Neuronal stem cell (in vitro differentiated cells): ENCODE data around the gene WDR20.
A peak's percentile ranks its signal among the peaks of the same experiment; 100 is the strongest.

Experiments used
- DNase-seq: peaks from one replicate; pipeline ENCODE4 v3.0.0-alpha.2; 2013; ENCODE audit warnings: low spot score
- H2AFZ ChIP-seq: one replicate; pipeline ENCODE4 v1.6.1; 2013; ENCODE audit warnings: mild to moderate bottlenecking, low read length, inconsistent platforms
- H2AK5ac ChIP-seq: 2 replicates; pipeline ENCODE4 v1.6.1; 2013; ENCODE audit warnings: low read depth, mild to moderate bottlenecking, inconsistent platforms, low read length, moderate library complexity, mixed read lengths
- H2BK120ac ChIP-seq: 2 replicates; pipeline ENCODE4 v1.6.1; 2013; ENCODE audit warnings: low read depth, mild to moderate bottlenecking, inconsistent platforms, low read length, moderate library complexity, mixed read lengths
- H2BK12ac ChIP-seq: one replicate; pipeline ENCODE4 v1.6.1; 2013; ENCODE audit warnings: low read length, inconsistent platforms
- H2BK15ac ChIP-seq: 2 replicates; pipeline ENCODE4 v1.6.1; 2013; ENCODE audit warnings: mild to moderate bottlenecking, low read length, inconsistent platforms, mixed read lengths
- H2BK5ac ChIP-seq: one replicate; pipeline ENCODE4 v1.6.1; 2013; ENCODE audit warnings: inconsistent platforms, mild to moderate bottlenecking, low read length, moderate library complexity
- H3K14ac ChIP-seq: one replicate; pipeline ENCODE4 v1.6.1; 2013; ENCODE audit warnings: low read length, inconsistent platforms
- H3K18ac ChIP-seq: 2 replicates; pipeline ENCODE4 v1.6.1; 2013; ENCODE audit warnings: low read length, inconsistent platforms
- H3K23ac ChIP-seq: 2 replicates; pipeline ENCODE4 v1.6.1; 2013; ENCODE audit warnings: low read depth, mild to moderate bottlenecking, mixed read lengths, low read length, inconsistent platforms; ENCODE audit not compliant: poor library complexity
- H3K27ac ChIP-seq: replicated peaks from 3 replicates; pipeline ENCODE4 v1.5.1; 2013; ENCODE audit warnings: low read length, inconsistent platforms
- H3K27me3 ChIP-seq, 3 experiments: 2 replicates each; pipeline ENCODE4 v1.6.1; 2013; ENCODE audit warnings: low read length in 3 of 3, mild to moderate bottlenecking in 2 of 3, inconsistent platforms in 1 of 3, low read depth in 1 of 3, mixed read lengths in 1 of 3, moderate library complexity in 1 of 3; ENCODE audit not compliant: control insufficient read depth in 3 of 3, insufficient read depth in 3 of 3
- H3K36me3 ChIP-seq, 2 donors: replicated peaks in 1 of 2; 2 replicates each; pipeline ENCODE4 v1.6.1; 2013; ENCODE audit warnings: low read length in 2 of 2; ENCODE audit not compliant: control insufficient read depth in 2 of 2, insufficient read depth in 2 of 2
- H3K4ac ChIP-seq: 2 replicates; pipeline ENCODE4 v1.6.1; 2013; ENCODE audit warnings: inconsistent platforms, mild to moderate bottlenecking, low read length, moderate library complexity
- H3K4me1 ChIP-seq, 2 donors: 1 replicate in 1 of 2; 2 replicates in 1 of 2; pipeline ENCODE4 v1.6.1; 2013; ENCODE audit warnings: low read length in 2 of 2, low read depth in 1 of 2; ENCODE audit not compliant: control insufficient read depth in 2 of 2, insufficient read depth in 1 of 2
- H3K4me2 ChIP-seq: one replicate; pipeline ENCODE4 v1.6.1; 2013; ENCODE audit warnings: mild to moderate bottlenecking, low read length, inconsistent platforms; ENCODE audit not compliant: insufficient read depth, poor library complexity, severe bottlenecking
- H3K4me3 ChIP-seq, 2 donors: 2 replicates each; pipeline ENCODE4 v1.5.1; 2013; ENCODE audit warnings: low read length in 2 of 2, mild to moderate bottlenecking in 2 of 2, inconsistent platforms in 1 of 2, moderate library complexity in 1 of 2
- H3K79me1 ChIP-seq: one replicate; pipeline ENCODE4 v1.6.1; 2013; ENCODE audit warnings: low read depth, mild to moderate bottlenecking, inconsistent platforms, low read length, moderate library complexity
- H3K9ac ChIP-seq: one replicate; pipeline ENCODE4 v1.6.1; 2013; ENCODE audit warnings: mild to moderate bottlenecking, low read depth, low read length, inconsistent platforms; ENCODE audit not compliant: poor library complexity
- H3K9me3 ChIP-seq, 2 donors: replicated peaks in 1 of 2; 2 replicates each; pipeline versions ENCODE3 to v1.6.1; 2013; ENCODE audit warnings: low read length in 2 of 2, mild to moderate bottlenecking in 2 of 2, inconsistent platforms in 1 of 2, low read depth in 1 of 2, mixed read lengths in 1 of 2, moderate library complexity in 1 of 2; ENCODE audit not compliant: control insufficient read depth in 2 of 2, insufficient read depth in 1 of 2
- H4K8ac ChIP-seq: one replicate; pipeline ENCODE4 v1.6.1; 2013; ENCODE audit warnings: low read depth, mild to moderate bottlenecking, inconsistent platforms, low read length, moderate library complexity
- H4K91ac ChIP-seq: one replicate; pipeline ENCODE4 v1.6.1; 2013; ENCODE audit warnings: low read length, low read depth, mild to moderate bottlenecking, inconsistent platforms; ENCODE audit not compliant: poor library complexity
- WGBS, 2 donors: extraction: QIAGEN DNeasy Blood & Tissue Kit; methylation state at CpG; one replicate each; pipeline ENCODE4 v1.1.7; 2013; ENCODE audit warnings: missing lambda C conversion rate in 2 of 2, mixed read lengths in 1 of 2; ENCODE audit not compliant: insufficient read length in 2 of 2, insufficient replicate concordance in 1 of 2; ENCODE audit errors: extremely low coverage in 2 of 2; 5-methylcytosine and 5-hydroxymethylcytosine counted together

The WDR20 gene

GRCh38 chr14:102220031-102220430, 80.3 kb downstream of the WDR20 start:
- Histone ChIP-seq H3K23ac (no peak overlapping the region), H3K4me3 (no peak overlapping the region), H3K27me3 (no peaks in the 10 kb centered on the region)

GRCh38 chr14:102221026-102221425, 81.3 kb downstream of the WDR20 start:
- Histone ChIP-seq H4K8ac (no peak overlapping the region), H3K27me3 (no peaks in the 10 kb centered on the region), H3K23ac (peak overlapping the region; percentile 53), H3K4me2 (no peak overlapping the region), H3K14ac (no peak overlapping the region), H2AK5ac (no peak overlapping the region), H2BK12ac (no peak overlapping the region), H3K18ac (no peak overlapping the region), H3K79me1 (no peaks in the 10 kb centered on the region), H3K9me3 (peaks cover 0 to 5% of the 10 kb centered on the region in 2 donors), H3K4me3 (no peak overlapping the region), H2BK5ac (no peak overlapping the region), H4K91ac (no peak overlapping the region), H2AFZ (no peak overlapping the region), H2BK120ac (no peak overlapping the region), H3K9ac (no peak overlapping the region), H2BK15ac (no peak overlapping the region), H3K27ac (no peak overlapping the region), H3K4me1 (peaks cover 1 to 7% of the 10 kb centered on the region in 2 donors), H3K4ac (no peak overlapping the region), H3K36me3 (peaks cover 8 to 18% of the 10 kb centered on the region in 2 donors)
- no peak for DNase-seq
- WGBS, 2 donors = no CpG with 5 or more reads among the region's 7 CpGs

More at GRCh38 chr14:102220031-102220430, 80.3 kb downstream of the WDR20 start:
- Histone ChIP-seq H3K4me1 (peaks cover 11 to 17% of the 10 kb centered on the region in 2 donors), H3K4me2 (no peak overlapping the region), H3K9me3 (peaks cover 0 to 5% of the 10 kb centered on the region in 2 donors), H2BK5ac (no peak overlapping the region), H2BK120ac (no peak overlapping the region), H4K8ac (no peak overlapping the region), H3K4ac (no peak overlapping the region), H3K79me1 (no peaks in the 10 kb centered on the region), H2BK15ac (no peak overlapping the region), H3K36me3 (peaks cover 8 to 18% of the 10 kb centered on the region in 2 donors), H4K91ac (no peak overlapping the region), H3K9ac (no peak overlapping the region), H2BK12ac (no peak overlapping the region), H3K18ac (no peak overlapping the region), H3K14ac (no peak overlapping the region), H2AFZ (no peak overlapping the region), H3K27ac (no peak overlapping the region), H2AK5ac (no peak overlapping the region)
- no peak for DNase-seq
- no CpG with 5 or more reads among the region's 12 CpGs for whole genome bisulfite sequencing, 2 donors

GRCh38 chr14:102222009-102222575, 82.4 kb downstream of the WDR20 start:
- Histone ChIP-seq H3K27ac (no peak overlapping the region), H3K18ac (no peak overlapping the region), H3K4me1 (peaks cover 0 to 3% of the 10 kb centered on the region in 2 donors), H3K4me2 (no peak overlapping the region), H3K4me3 (no peak overlapping the region), H3K9ac (no peak overlapping the region), H3K14ac (no peak overlapping the region), H2BK15ac (no peak overlapping the region), H2AK5ac (no peak overlapping the region), H3K36me3 (peaks cover 8 to 18% of the 10 kb centered on the region in 2 donors), H2BK5ac (peak overlapping the region; percentile 61), H4K8ac (no peak overlapping the region), H3K4ac (no peak overlapping the region), H2BK120ac (no peak overlapping the region), H2BK12ac (no peak overlapping the region), H3K79me1 (peaks cover 2% of the 10 kb centered on the region), H3K23ac (no peak overlapping the region), H2AFZ (no peak overlapping the region), H3K27me3 (no peaks in the 10 kb centered on the region), H3K9me3 (peaks cover 0 to 5% of the 10 kb centered on the region in 2 donors), H4K91ac (no peak overlapping the region)
- WGBS, 2 donors = no CpG with 5 or more reads among the region's 13 CpGs
- no peak for DNase-seq

GRCh38 chr14:102222751-102223150, 83.1 kb downstream of the WDR20 start:
- Histone ChIP-seq H2AK5ac (no peak overlapping the region), H3K4me3 (no peak overlapping the region), H3K27ac (no peak overlapping the region), H3K23ac (peak overlapping the region; percentile 34), H3K4me2 (no peak overlapping the region), H3K4me1 (peaks cover 0 to 3% of the 10 kb centered on the region in 2 donors), H4K8ac (no peak overlapping the region), H3K36me3 (peaks cover 8 to 18% of the 10 kb centered on the region in 2 donors), H2AFZ (no peak overlapping the region), H3K14ac (no peak overlapping the region), H2BK5ac (peak overlapping the region; percentile 61), H3K9me3 (peaks cover 0 to 5% of the 10 kb centered on the region in 2 donors), H3K27me3 (no peaks in the 10 kb centered on the region), H3K79me1 (peaks cover 2% of the 10 kb centered on the region), H3K4ac (no peak overlapping the region), H2BK12ac (no peak overlapping the region), H2BK120ac (no peak overlapping the region), H3K18ac (no peak overlapping the region), H4K91ac (no peak overlapping the region), H2BK15ac (no peak overlapping the region), H3K9ac (no peak overlapping the region)
- DNase-seq = no peak
- WGBS, 2 donors = no CpG with 5 or more reads among the region's 28 CpGs
